Stimulated activated naive CD8-positive, alpha-beta T cell treated with anti-CD3 and anti-CD28 coated beads, Interleukin-15, Interleukin-2, amounts not matched to agents 100 ng/mL and 50 ng/mL, for 24 hours (primary cell): ENCODE data around the gene ZAR1L.

ENCODE experiments used
- H3K27ac Mint-ChIP-seq: one replicate; pipeline ENCODE4 v1.8.0; 2021; ENCODE audit warnings: mild to moderate bottlenecking, mixed read lengths
- H3K27me3 Mint-ChIP-seq: one replicate; pipeline ENCODE4 v1.8.0; 2021; ENCODE audit warnings: mixed read lengths
- H3K36me3 Mint-ChIP-seq: one replicate; pipeline ENCODE4 v1.8.0; 2021; ENCODE audit warnings: low read depth, mixed read lengths
- H3K4me1 Mint-ChIP-seq: one replicate; pipeline ENCODE4 v1.8.0; 2021; ENCODE audit warnings: low read depth, mixed read lengths
- H3K4me3 Mint-ChIP-seq: one replicate; pipeline ENCODE4 v1.8.0; 2021; ENCODE audit warnings: mild to moderate bottlenecking, mixed read lengths
- H3K9me3 Mint-ChIP-seq: one replicate; pipeline ENCODE4 v1.8.0; 2021; ENCODE audit warnings: mixed read lengths

Gene ZAR1L

GRCh38 chr13:32254916-32255723 is 60.0 kb downstream of the ZAR1L start:
- Mint-ChIP-seq H3K9me3 (no peaks in the 10 kb centered on the region), H3K36me3 (no peaks in the 10 kb centered on the region), H3K4me1 (no peaks in the 10 kb centered on the region), H3K4me3 (no peak overlapping the region), H3K27ac (no peak overlapping the region), H3K27me3 (no peaks in the 10 kb centered on the region)

- Mint-ChIP-seq H3K4me1 (no peaks in the 10 kb centered on the region), H3K27ac (no peak overlapping the region), H3K36me3 (no peaks in the 10 kb centered on the region), H3K9me3 (no peaks in the 10 kb centered on the region), H3K27me3 (no peaks in the 10 kb centered on the region), H3K4me3 (no peak overlapping the region)
Measured at GRCh38 chr13:32254416-32254815, 60.7 kb downstream of the ZAR1L start.

GRCh38 chr13:32253911-32254399 is 61.2 kb downstream of the ZAR1L start:
- Mint-ChIP-seq H3K4me3 (no peak overlapping the region), H3K9me3 (no peaks in the 10 kb centered on the region), H3K27me3 (no peaks in the 10 kb centered on the region), H3K4me1 (no peaks in the 10 kb centered on the region), H3K36me3 (no peaks in the 10 kb centered on the region), H3K27ac (no peak overlapping the region)
